ENCODE measurements around the gene PHKA2. TPM values are rescaled to one million over a fixed set of nuclear protein-coding genes. Genes with fewer than 3 reads are reported as not detected.

Gene PHKA2, protein sequence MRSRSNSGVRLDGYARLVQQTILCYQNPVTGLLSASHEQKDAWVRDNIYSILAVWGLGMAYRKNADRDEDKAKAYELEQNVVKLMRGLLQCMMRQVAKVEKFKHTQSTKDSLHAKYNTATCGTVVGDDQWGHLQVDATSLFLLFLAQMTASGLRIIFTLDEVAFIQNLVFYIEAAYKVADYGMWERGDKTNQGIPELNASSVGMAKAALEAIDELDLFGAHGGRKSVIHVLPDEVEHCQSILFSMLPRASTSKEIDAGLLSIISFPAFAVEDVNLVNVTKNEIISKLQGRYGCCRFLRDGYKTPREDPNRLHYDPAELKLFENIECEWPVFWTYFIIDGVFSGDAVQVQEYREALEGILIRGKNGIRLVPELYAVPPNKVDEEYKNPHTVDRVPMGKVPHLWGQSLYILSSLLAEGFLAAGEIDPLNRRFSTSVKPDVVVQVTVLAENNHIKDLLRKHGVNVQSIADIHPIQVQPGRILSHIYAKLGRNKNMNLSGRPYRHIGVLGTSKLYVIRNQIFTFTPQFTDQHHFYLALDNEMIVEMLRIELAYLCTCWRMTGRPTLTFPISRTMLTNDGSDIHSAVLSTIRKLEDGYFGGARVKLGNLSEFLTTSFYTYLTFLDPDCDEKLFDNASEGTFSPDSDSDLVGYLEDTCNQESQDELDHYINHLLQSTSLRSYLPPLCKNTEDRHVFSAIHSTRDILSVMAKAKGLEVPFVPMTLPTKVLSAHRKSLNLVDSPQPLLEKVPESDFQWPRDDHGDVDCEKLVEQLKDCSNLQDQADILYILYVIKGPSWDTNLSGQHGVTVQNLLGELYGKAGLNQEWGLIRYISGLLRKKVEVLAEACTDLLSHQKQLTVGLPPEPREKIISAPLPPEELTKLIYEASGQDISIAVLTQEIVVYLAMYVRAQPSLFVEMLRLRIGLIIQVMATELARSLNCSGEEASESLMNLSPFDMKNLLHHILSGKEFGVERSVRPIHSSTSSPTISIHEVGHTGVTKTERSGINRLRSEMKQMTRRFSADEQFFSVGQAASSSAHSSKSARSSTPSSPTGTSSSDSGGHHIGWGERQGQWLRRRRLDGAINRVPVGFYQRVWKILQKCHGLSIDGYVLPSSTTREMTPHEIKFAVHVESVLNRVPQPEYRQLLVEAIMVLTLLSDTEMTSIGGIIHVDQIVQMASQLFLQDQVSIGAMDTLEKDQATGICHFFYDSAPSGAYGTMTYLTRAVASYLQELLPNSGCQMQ
- 68.1 to 72.2 TPM (median 68.3 TPM) in 3 replicates for total RNA-seq

DNA sequence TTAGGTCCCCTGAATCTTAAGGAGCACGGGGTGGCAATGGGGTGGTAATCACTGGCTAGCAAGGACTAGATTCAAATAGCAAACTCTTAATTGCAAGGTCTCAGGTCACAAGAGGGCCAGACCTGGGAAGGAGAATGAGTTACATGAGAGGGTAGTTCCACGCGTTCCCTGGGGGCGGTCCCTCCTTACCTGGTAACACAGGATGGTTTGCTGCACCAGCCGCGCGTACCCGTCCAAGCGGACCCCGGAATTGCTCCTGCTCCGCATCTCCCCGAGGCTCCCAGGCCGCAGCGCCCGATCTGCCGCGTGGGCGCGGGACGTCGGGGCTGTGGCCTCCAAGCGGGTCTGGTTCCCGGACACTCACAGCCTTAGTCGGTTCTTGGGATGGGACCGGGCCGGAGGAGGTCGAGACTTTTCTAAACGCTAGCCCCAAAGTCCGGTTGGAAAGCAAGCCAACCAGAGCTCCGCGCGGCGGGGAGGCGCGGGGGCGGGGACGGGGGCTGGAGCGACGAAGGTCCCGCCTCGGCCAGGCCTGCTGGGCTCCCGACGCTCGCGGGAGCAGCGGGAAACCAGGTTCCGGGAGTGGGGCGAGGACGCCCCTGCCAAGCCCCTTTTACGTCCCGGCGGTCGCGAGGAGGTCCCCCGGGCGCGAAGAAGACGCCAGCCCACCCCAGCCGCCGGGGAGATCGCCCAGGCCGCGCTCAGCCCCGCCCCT is at the start of gene PHKA2:
PHKA2 (minus strand) TSS at position 449 of the 715 bp plus-strand sequence; CDS start at position 267, 182 bp downstream.
- Mint-ChIP-seq H3K27ac (peak within 1 kb of the TSS; percentile 65), H3K36me3 (peaks cover 1% of the 10 kb centered on the region), H3K4me3 (peak within 1 kb of the TSS; percentile 72), H3K27me3 (ENCODE audit: low read depth) (no peaks in the 10 kb centered on the region), H3K9me3 (peaks cover 9% of the 10 kb centered on the region), H3K4me1 (peaks cover 6% of the 10 kb centered on the region)
- DNase-seq (ENCODE audit: low spot score in 2 of 2, unreplicated experiment in 2 of 2): no peak
- TF ChIP-seq, protein P1, sequence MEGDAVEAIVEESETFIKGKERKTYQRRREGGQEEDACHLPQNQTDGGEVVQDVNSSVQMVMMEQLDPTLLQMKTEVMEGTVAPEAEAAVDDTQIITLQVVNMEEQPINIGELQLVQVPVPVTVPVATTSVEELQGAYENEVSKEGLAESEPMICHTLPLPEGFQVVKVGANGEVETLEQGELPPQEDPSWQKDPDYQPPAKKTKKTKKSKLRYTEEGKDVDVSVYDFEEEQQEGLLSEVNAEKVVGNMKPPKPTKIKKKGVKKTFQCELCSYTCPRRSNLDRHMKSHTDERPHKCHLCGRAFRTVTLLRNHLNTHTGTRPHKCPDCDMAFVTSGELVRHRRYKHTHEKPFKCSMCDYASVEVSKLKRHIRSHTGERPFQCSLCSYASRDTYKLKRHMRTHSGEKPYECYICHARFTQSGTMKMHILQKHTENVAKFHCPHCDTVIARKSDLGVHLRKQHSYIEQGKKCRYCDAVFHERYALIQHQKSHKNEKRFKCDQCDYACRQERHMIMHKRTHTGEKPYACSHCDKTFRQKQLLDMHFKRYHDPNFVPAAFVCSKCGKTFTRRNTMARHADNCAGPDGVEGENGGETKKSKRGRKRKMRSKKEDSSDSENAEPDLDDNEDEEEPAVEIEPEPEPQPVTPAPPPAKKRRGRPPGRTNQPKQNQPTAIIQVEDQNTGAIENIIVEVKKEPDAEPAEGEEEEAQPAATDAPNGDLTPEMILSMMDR (IDR thresholded peaks at IDR 0.05; ENCODE audit: unreplicated experiment): no peak

DNA sequence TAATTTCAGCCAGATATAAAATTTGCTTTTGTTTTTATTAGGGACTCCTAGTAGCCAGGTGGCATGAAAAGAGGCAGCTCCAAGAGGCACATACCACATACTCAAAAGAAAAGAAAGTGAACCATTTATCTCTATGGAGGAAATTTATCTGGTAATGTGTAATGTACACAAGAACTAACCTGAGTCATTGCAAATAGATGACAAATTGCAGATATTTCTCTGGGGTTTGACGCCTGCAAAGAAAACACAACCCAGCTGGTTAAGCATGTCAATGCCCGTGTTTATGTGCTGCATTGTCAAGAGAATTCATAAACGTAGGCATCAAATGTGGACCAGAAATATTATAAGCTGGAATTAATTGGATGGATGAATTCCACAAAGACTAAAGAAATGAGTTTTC is 46.9 kb upstream of the PHKA2 start:
- Mint-ChIP-seq H3K27me3 (ENCODE audit: low read depth) (no peaks in the 10 kb centered on the region), H3K9me3 (peaks cover 30% of the 10 kb centered on the region)
- TF ChIP-seq, protein P1 (IDR thresholded peaks at IDR 0.05; ENCODE audit: unreplicated experiment): no peak

DNA sequence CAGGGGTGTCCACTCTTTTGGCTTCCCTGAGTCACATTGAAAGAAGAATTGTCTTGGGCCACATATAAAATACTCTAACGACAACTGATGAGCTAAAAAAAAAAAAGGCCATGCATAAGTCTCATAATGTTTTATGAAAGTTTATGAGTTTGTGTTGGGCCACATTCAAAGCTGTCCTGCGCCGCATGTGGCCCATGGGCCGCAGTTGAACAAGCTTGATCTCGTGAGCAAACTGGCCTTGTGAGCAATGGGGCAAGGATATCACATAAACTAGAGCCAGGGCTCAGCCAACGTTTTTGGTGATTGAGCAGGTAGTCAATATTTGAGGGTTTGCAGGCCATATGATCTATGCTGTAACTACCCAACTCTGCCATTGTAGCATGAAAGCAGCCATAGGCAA is 44.6 kb upstream of the PHKA2 start:
- peaks cover 31% of the 10 kb centered on the region for H3K9me3 Mint-ChIP-seq
- H3K27ac Mint-ChIP-seq: no peak overlapping the region
- no peaks in the 10 kb centered on the region for H3K27me3 Mint-ChIP-seq (ENCODE audit: low read depth)
- TF ChIP-seq, protein P1 (IDR thresholded peaks at IDR 0.05; ENCODE audit: unreplicated experiment): no peak
- H3K36me3 Mint-ChIP-seq: no peaks in the 10 kb centered on the region
- H3K4me3 Mint-ChIP-seq: no peak overlapping the region
- peaks cover 4% of the 10 kb centered on the region for H3K4me1 Mint-ChIP-seq
- no peak for DNase-seq (ENCODE audit: low spot score in 2 of 2, unreplicated experiment in 2 of 2)

More for the DNA sequence above, 46.9 kb upstream of the PHKA2 start:
- no peak for DNase-seq (ENCODE audit: low spot score in 2 of 2, unreplicated experiment in 2 of 2)
- H3K4me3 Mint-ChIP-seq: no peak overlapping the region
- H3K36me3 Mint-ChIP-seq: no peaks in the 10 kb centered on the region
- H3K27ac Mint-ChIP-seq: no peak overlapping the region
- no peaks in the 10 kb centered on the region for H3K4me1 Mint-ChIP-seq

DNA sequence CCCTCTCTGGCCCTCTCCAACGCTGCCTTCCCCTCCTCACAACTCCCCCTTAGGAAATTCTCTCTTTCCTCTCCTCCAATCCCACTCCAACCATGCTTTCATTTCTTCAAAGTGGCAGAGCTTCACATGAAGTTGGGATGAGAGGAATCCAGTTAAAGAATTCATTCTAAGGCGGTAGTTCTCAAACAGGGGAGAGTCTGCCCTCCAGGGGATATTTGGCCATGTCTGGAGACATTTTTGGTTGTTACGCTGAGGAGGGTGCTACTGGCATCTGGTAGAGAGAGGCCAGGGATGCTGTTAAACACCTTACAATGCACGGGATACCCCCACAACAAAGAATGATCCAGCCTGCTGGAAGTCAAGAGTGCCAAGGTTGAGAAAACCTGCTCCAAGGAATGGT is 40.5 kb upstream of the PHKA2 start:
- Mint-ChIP-seq H3K4me1 (peaks cover 4% of the 10 kb centered on the region), H3K36me3 (peaks cover 1% of the 10 kb centered on the region), H3K27ac (no peak overlapping the region), H3K9me3 (peaks cover 23% of the 10 kb centered on the region), H3K4me3 (no peak overlapping the region), H3K27me3 (ENCODE audit: low read depth) (no peaks in the 10 kb centered on the region)
- DNase-seq (ENCODE audit: low spot score in 2 of 2, unreplicated experiment in 2 of 2): no peak
- TF ChIP-seq, protein P1 (IDR thresholded peaks at IDR 0.05; ENCODE audit: unreplicated experiment): no peak

DNA sequence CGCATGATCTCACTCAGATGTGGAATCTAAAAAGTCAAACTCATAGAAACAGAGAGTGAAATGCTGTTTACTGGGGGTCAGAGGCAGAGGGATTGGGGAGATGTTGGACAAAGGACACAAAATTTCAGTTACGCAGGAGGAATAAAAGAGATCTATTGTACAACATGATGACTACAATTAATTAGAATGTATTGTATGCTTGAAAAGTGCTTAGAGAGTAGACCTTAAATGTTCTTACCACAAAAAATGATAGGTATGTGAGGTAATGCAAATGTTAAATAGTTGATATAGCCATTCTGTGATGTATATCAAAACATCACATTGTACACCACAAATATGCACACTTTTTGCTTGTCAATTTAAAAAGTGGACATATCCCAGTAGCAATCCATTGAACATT is 36.1 kb upstream of the PHKA2 start:
- peaks cover 4% of the 10 kb centered on the region for H3K4me1 Mint-ChIP-seq
- peaks cover 1% of the 10 kb centered on the region for H3K36me3 Mint-ChIP-seq
- H3K27me3 Mint-ChIP-seq (ENCODE audit: low read depth): no peaks in the 10 kb centered on the region
- DNase-seq (ENCODE audit: low spot score in 2 of 2, unreplicated experiment in 2 of 2): no peak
- TF ChIP-seq, protein P1 (IDR thresholded peaks at IDR 0.05; ENCODE audit: unreplicated experiment): no peak
- H3K4me3 Mint-ChIP-seq: no peak overlapping the region
- H3K9me3 Mint-ChIP-seq: peaks cover 25% of the 10 kb centered on the region
- no peak overlapping the region for H3K27ac Mint-ChIP-seq
